ENCODE data around the gene ATP10B.
"Not testable (repeated sequence)": the region's sequence is repeated elsewhere in the genome, so short reads cannot be mapped to it uniquely, and the experiment has no call there.

The ATP10B gene, protein sequence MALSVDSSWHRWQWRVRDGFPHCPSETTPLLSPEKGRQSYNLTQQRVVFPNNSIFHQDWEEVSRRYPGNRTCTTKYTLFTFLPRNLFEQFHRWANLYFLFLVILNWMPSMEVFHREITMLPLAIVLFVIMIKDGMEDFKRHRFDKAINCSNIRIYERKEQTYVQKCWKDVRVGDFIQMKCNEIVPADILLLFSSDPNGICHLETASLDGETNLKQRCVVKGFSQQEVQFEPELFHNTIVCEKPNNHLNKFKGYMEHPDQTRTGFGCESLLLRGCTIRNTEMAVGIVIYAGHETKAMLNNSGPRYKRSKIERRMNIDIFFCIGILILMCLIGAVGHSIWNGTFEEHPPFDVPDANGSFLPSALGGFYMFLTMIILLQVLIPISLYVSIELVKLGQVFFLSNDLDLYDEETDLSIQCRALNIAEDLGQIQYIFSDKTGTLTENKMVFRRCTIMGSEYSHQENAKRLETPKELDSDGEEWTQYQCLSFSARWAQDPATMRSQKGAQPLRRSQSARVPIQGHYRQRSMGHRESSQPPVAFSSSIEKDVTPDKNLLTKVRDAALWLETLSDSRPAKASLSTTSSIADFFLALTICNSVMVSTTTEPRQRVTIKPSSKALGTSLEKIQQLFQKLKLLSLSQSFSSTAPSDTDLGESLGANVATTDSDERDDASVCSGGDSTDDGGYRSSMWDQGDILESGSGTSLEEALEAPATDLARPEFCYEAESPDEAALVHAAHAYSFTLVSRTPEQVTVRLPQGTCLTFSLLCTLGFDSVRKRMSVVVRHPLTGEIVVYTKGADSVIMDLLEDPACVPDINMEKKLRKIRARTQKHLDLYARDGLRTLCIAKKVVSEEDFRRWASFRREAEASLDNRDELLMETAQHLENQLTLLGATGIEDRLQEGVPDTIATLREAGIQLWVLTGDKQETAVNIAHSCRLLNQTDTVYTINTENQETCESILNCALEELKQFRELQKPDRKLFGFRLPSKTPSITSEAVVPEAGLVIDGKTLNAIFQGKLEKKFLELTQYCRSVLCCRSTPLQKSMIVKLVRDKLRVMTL (N-terminal part only)

GRCh38 chr5:160852049-160852448 lies at the start of gene ATP10B:
TSS of gene ATP10B (minus strand) at chr5:160852211. CDS start at chr5:160688074, 164,137 bp downstream.
- DNase-seq (ENCODE audit: extremely low read depth in 1 of 2, low read depth in 1 of 2) = no peak

DNA sequence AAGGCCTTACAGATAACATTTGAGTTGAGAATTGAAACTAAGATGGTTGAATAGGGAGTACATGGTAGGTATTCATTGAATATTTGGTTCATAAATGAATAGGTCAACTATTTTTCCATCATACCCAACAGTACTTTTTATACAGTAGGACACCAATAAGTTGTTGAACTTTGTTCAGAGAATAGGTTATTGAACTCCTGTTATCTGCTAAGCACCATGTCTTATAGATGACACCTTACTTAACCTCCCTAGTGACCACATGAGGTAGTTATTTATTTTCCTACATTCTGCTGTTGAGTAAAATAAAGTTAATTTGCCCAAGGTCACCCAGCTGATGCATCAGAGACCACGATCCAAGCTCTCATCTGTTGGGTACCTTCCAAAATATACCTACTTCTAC lies 49.6 kb upstream of the ATP10B start:
- DNase-seq (ENCODE audit: extremely low read depth in 1 of 2, low read depth in 1 of 2) = no peak

GRCh38 chr5:160899735-160900134 lies 47.7 kb upstream of the ATP10B start:
- DNase-seq (ENCODE audit: extremely low read depth in 1 of 2, low read depth in 1 of 2) = no peak

- DNase-seq (ENCODE audit: extremely low read depth in 1 of 2, low read depth in 1 of 2) = not testable (repeated sequence)
Measured at GRCh38 chr5:160893180-160893964, 41.4 kb upstream of the ATP10B start.

DNA sequence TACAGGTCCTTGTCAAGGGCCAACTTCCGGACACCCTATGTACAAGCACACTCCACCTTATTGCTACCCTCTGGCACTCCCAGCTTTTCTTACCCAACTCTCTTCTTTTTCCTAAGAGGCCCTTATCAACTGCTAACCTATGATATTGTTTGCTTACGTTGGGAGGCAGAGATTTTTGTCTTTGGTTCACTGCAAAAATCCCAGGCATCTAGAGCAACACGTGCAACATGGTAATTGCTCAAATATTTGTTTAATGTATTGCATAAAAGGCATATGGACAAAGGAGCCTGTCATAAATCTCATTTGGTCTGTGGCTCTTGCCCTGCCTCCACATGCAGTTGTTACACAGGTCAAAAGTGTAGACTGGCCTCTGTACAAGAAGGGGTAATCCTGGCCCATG lies 35.8 kb upstream of the ATP10B start:
- no peak for DNase-seq (ENCODE audit: extremely low read depth in 1 of 2, low read depth in 1 of 2)

- not testable (repeated sequence) for DNase-seq (ENCODE audit: extremely low read depth in 1 of 2, low read depth in 1 of 2)
Measured at GRCh38 chr5:160873560-160874200, 21.7 kb upstream of the ATP10B start.

GRCh38 chr5:160869989-160870521 lies 18.0 kb upstream of the ATP10B start:
- no peak for DNase-seq (ENCODE audit: extremely low read depth in 1 of 2, low read depth in 1 of 2)

GRCh38 chr5:160867976-160868375 lies 16.0 kb upstream of the ATP10B start:
- DNase-seq (ENCODE audit: extremely low read depth in 1 of 2, low read depth in 1 of 2) = no peak

DNA sequence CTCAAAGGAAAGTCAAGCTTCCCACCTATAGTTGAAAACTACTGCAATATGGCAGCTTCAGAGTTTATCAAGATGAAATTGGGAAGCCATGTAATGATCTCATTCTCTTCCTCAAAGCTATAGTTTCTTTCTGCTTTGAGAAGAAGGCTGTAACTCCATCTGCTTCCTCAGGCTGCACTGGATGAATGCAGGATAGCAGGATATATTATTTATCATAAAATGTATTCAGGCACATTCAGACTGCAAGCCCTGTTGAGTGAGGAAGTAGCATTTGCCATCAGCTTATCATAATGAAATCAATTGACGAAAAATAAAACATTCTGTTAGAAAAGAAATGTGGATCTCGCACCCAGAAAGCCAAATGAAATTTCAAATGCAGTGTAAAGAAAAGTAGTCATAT lies 560 bp downstream of the ATP10B start:
- no peak for DNase-seq (ENCODE audit: extremely low read depth in 1 of 2, low read depth in 1 of 2)

- DNase-seq (ENCODE audit: extremely low read depth in 1 of 2, low read depth in 1 of 2) = no peak
Measured at GRCh38 chr5:160850421-160850820, 1.6 kb downstream of the ATP10B start.

DNA sequence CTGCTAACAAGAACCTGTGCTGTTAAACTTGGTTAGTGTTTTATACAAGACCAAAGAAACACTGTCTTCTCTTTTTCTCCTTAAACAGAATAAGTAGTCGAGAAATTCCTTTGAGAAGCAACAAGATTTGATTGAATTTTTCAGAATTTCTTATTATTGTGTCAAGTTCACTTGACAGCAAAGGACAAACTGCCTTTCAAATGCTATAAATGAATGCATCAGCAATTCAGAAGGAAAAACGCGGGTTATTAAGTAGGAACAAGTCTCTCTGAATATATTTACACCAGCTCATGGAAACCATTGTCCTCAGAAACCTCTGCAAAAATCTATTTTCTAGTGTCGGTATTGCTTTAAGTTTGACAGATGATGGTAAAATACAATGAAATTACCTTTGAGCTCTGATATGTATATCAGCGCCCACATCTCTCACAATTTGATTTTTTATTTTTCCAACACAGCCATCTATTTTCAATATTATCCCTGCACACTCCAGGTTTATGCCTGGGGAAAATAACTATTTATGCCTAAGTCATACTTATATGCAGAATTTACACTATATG lies 4.4 kb downstream of the ATP10B start:
- DNase-seq (ENCODE audit: extremely low read depth in 1 of 2, low read depth in 1 of 2) = no peak

DNA sequence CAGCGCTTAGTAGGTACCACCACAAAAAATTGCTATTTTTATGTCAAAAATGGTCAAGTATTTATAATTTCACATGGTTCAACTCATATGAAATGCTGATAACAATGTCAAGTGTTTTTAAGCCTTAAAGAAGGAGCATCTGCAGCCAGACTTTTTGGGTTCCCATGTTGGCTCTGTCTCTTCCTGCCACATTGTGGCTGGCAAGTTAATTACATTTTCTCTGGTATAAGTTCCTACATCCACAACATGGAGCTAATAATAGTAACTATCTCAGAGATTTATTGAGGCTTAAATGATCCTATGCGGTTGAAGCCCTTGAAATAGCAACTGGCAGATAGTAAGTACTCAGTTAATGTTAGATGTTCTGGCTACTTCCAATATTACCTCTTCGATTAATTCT lies 5.4 kb downstream of the ATP10B start:
- DNase-seq (ENCODE audit: extremely low read depth in 1 of 2, low read depth in 1 of 2) = no peak

GRCh38 chr5:160844177-160844576 lies 7.8 kb downstream of the ATP10B start:
- no peak for DNase-seq (ENCODE audit: extremely low read depth in 1 of 2, low read depth in 1 of 2)

- DNase-seq (ENCODE audit: extremely low read depth in 1 of 2, low read depth in 1 of 2) = no peak
Measured at GRCh38 chr5:160843240-160843639, 8.8 kb downstream of the ATP10B start.

DNA sequence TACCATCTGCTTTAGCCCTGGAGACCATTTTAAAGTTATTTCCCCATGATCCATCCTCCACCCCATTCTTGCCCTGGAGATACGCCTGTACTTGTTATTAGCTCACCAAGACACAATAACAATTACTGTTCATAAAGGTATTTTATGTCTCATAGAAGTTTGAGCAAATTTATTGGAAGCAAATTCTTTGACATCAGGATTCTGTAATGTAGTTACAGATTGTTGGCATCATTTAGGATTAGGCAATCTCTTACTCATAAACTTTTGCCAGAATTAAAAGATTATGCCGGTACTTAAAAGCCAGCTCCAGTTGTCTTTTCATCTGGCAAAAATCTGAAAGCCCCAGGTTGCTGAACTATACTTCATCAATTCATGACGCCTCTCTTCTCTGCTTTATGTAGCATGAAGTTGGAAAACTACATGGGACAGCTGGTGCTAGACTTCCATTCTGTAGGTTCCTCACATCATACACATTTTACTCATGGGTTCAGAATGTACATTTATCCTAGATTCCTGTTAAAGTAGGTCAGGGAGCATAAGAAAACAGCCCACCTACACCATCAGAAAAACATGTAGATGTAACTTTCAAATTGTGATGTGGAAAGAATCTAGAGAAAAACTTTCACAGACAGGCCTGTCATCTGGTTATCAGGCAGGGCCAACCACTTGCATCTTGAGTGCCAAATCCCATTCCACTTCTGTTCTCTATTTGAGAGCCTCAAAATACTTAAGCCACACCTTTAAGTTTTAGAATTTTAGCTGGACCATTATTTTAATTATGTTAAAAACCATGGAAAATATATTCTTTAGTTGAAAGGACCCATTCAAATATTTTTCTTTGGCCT lies 14.0 kb downstream of the ATP10B start:
- DNase-seq (ENCODE audit: extremely low read depth in 1 of 2, low read depth in 1 of 2) = no peak

- no peak for DNase-seq (ENCODE audit: extremely low read depth in 1 of 2, low read depth in 1 of 2)
Measured at GRCh38 chr5:160837211-160837610, 14.8 kb downstream of the ATP10B start.

DNA sequence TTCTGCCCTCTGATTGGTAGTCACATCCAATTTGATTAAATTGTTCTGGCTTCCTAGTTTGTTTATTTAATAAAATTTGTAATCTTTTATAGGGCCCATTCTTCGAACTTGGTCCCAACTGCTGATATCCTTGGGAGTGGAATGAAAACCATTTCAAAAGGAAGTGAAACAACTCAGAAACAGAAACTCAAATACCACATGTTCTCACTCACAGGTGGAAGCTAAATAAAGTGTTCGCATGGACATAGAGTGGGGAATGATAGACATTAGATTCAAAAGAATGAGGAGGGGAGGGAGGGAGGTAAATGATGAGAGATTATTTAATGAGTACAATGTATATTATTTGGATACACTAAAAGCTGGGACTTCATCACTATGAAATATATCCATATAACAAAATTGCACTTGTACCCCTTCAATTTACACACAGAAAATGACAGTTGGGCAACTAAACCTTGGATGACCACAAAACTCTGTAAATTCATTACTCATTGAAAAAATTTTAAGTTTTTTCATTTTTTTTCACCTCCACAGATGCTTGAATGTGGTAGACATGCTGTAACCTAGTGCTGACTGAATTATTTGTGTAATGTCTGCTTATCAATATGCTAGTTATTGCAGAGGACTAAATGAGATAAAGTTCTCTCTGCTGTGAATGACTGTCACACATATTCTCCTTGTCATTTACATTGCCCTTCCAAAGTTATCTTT lies 16.0 kb downstream of the ATP10B start:
- no peak for DNase-seq (ENCODE audit: extremely low read depth in 1 of 2, low read depth in 1 of 2)

DNA sequence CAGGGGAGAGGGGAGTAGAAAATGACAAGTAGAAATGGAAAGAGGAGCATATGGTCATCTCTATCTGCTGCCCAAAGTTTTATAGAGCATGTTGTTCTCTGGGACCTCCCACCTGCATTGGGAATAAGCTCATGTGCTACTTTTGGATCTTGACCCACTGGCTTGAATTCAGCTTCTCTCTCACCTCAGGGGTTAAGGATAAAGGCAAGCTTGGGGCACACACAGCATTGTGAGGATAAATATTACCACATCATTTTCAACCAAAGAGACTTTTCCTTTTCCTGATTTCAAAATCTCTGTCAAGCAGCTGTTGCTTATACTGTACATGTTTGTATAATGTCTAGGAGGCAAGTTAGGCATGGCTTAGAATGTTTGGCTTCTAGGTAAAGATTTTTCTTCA lies 16.6 kb downstream of the ATP10B start:
- DNase-seq (ENCODE audit: extremely low read depth in 1 of 2, low read depth in 1 of 2) = no peak
